NT2/D1 (cell line): Measurements from ENCODE around the gene KIAA1191.

Experiments used
- SUZ12 ChIP-seq: IDR thresholded peaks from 2 replicates; pipeline ENCODE4 v1.6.1; 2011; ENCODE audit not compliant: insufficient read length, insufficient read depth; ENCODE audit errors: extremely low read depth
- ZNF274 ChIP-seq: IDR thresholded peaks from 2 replicates; pipeline ENCODE4 v1.6.1; 2011; ENCODE audit warnings: mild to moderate bottlenecking, low read depth, low read length

GRCh38 chr5:176383248-176383905 is 21.8 kb upstream of the KIAA1191 start:
- no peak for TF ChIP-seq SUZ12
- no peak for TF ChIP-seq ZNF274
